PC-3 (cell line): Measurements from ENCODE around the gene PTOV1.

Source experiments
- EZH2phosphoT487 ChIP-seq: fragments of 300-600 bp; sonication (generic); IDR thresholded peaks from 2 replicates; pipeline ENCODE4 v1.6.1; 2018; ENCODE audit warnings: mild to moderate bottlenecking, antibody characterized with exemption, low read length, borderline replicate concordance
- TF ChIP-seq, protein P1 (sequence below): fragments of 300-600 bp; sonication (generic); conservative IDR thresholded peaks from 2 replicates; pipeline ENCODE4 v1.5.1; 2017; ENCODE audit warnings: antibody characterized with exemption, low read depth, mild to moderate bottlenecking, low read length

DNA sequence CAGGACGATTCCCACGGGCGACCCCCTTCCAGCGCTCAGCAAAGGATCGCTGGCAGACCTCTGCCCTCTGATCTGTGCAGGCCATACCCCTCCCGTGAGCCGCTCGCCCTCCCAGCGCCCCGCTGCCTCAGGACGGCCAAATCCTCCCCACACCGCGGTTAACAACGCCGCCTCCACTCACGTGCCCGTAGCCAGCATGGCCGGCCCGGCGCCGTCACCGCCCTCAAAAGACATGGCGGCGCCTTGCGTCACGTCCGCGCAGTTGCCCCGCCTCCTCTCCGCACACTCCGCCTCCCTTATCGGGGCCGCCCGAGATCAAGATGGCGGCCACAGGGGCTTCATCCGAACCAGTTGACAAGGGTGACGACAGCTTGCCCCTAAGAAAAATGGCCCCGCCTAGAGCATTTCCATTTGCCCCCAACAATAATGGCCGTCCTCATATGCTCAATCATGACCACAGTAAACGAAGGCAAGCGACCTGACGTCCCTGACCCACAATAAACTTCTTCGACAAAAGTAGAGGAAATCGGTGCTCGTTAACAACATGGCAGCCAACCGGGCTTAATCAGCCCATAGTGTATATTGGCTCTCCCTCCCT lies 25.6 kb downstream of the PTOV1 start:
- TF ChIP-seq, protein P1, sequence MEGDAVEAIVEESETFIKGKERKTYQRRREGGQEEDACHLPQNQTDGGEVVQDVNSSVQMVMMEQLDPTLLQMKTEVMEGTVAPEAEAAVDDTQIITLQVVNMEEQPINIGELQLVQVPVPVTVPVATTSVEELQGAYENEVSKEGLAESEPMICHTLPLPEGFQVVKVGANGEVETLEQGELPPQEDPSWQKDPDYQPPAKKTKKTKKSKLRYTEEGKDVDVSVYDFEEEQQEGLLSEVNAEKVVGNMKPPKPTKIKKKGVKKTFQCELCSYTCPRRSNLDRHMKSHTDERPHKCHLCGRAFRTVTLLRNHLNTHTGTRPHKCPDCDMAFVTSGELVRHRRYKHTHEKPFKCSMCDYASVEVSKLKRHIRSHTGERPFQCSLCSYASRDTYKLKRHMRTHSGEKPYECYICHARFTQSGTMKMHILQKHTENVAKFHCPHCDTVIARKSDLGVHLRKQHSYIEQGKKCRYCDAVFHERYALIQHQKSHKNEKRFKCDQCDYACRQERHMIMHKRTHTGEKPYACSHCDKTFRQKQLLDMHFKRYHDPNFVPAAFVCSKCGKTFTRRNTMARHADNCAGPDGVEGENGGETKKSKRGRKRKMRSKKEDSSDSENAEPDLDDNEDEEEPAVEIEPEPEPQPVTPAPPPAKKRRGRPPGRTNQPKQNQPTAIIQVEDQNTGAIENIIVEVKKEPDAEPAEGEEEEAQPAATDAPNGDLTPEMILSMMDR = no peak
- no peak for TF ChIP-seq EZH2phosphoT487
